Ovary (tissue), 3 donors: ENCODE measurements around the gene ZNF579.

Source experiments
- EP300 ChIP-seq: sonication (generic); formaldehyde crosslinking; IDR thresholded peaks from one replicate; pipeline ENCODE4 v1.6.1; 2017; ENCODE audit warnings: antibody characterized with exemption
- POLR2A ChIP-seq: fragments of 450-650 bp; IDR thresholded peaks from one replicate; pipeline ENCODE4 v1.6.1; 2017; ENCODE audit warnings: antibody characterized with exemption, mild to moderate bottlenecking, moderate library complexity
- TF ChIP-seq, protein P1 (sequence below), 3 donors: fragments of 450-650 bp in 2 of 3; fragments of 200-600 bp in 1 of 3; IDR thresholded peaks; one replicate each; pipeline versions ENCODE4 v1.5.1 to v1.8.0; 2016 to 2022; ENCODE audit warnings: antibody characterized with exemption in 3 of 3, mild to moderate bottlenecking in 1 of 3
- donor health status: DM: no; HTN: no; CAD: no.

DNA sequence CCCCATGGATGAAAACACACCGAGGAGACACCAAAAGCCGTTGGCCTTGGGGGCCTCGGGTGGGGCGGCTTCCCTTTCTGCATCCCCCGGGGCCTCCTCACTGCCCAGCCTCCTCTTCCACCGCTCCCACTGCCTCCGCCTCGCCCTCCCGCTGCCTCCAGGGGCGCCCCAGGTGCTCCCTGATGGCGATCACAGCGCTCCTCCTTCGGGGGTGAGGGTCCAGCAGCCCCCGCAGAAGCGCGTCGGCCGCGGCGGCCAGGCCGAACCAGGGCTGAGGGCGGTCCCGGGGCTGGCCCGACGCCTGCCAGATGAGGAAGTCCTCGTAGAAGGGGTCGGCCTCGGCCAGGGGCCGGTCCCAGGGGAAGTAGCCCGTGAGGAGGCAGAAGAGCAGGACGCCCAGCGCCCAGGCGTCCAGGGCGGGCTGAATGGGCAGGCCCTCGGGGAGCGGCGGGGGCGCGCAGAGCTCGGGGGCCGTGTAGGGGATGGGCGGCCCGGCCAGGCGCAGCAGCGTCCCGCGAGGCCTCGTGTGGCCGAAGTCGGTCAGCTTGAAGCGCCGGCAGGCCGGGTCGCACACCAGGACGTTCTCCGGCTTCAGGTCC is 50.9 kb downstream of the ZNF579 start:
- TF ChIP-seq, protein P1, sequence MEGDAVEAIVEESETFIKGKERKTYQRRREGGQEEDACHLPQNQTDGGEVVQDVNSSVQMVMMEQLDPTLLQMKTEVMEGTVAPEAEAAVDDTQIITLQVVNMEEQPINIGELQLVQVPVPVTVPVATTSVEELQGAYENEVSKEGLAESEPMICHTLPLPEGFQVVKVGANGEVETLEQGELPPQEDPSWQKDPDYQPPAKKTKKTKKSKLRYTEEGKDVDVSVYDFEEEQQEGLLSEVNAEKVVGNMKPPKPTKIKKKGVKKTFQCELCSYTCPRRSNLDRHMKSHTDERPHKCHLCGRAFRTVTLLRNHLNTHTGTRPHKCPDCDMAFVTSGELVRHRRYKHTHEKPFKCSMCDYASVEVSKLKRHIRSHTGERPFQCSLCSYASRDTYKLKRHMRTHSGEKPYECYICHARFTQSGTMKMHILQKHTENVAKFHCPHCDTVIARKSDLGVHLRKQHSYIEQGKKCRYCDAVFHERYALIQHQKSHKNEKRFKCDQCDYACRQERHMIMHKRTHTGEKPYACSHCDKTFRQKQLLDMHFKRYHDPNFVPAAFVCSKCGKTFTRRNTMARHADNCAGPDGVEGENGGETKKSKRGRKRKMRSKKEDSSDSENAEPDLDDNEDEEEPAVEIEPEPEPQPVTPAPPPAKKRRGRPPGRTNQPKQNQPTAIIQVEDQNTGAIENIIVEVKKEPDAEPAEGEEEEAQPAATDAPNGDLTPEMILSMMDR (IDR thresholded peaks at IDR 0.05) = no peak
- TF ChIP-seq EP300 = no peak
- TF ChIP-seq POLR2A = no peak
